ENCODE results near the gene GNAL.
A peak's percentile ranks its signal among the peaks of the same experiment; 100 is the strongest.
"Not testable (repeated sequence)": the region's sequence is repeated elsewhere in the genome, so short reads cannot be mapped to it uniquely, and the experiment has no call there.

The GNAL gene

GRCh38 chr18:11669948-11670275, 19.2 kb upstream of the GNAL start:
- no peak for DNase-seq

- no peak for DNase-seq
These were observed 17.9 kb upstream of the GNAL start for GRCh38 chr18:11671156-11671555.

GRCh38 chr18:11672198-11672597, 16.9 kb upstream of the GNAL start:
- DNase-seq = no peak

GRCh38 chr18:11672846-11673454, 16.1 kb upstream of the GNAL start:
- DNase-seq = no peak

- no peak for DNase-seq
These were observed 15.5 kb upstream of the GNAL start for GRCh38 chr18:11673560-11673959.

- no peak for DNase-seq
These were observed 14.9 kb upstream of the GNAL start for GRCh38 chr18:11674119-11674518.

- no peak for DNase-seq
These were observed 12.7 kb upstream of the GNAL start for GRCh38 chr18:11676386-11676785.

- no peak for DNase-seq
These were observed 12.2 kb upstream of the GNAL start for GRCh38 chr18:11676867-11677266.

- DNase-seq = no peak
These were observed 10.9 kb upstream of the GNAL start for GRCh38 chr18:11678211-11678610.

GRCh38 chr18:11689669-11690565, 853 bp downstream of the GNAL start:
- DNase-seq = peak; percentile 3

GRCh38 chr18:11690660-11691059, 1.6 kb downstream of the GNAL start:
- DNase-seq = not testable (repeated sequence)

GRCh38 chr18:11695736-11696135, 6.7 kb downstream of the GNAL start:
- DNase-seq = no peak

GRCh38 chr18:11696451-11696850, 7.4 kb downstream of the GNAL start:
- DNase-seq = no peak

GRCh38 chr18:11700876-11701275, 11.8 kb downstream of the GNAL start:
- DNase-seq = no peak

GRCh38 chr18:11710578-11710977, 21.5 kb downstream of the GNAL start:
- DNase-seq = no peak

- DNase-seq = no peak
These were observed 24.7 kb downstream of the GNAL start for GRCh38 chr18:11713756-11714155.

- DNase-seq = no peak
These were observed 25.3 kb downstream of the GNAL start for GRCh38 chr18:11714244-11714918.

GRCh38 chr18:11716767-11717315, 27.8 kb downstream of the GNAL start:
- DNase-seq = not testable (repeated sequence)

GRCh38 chr18:11719050-11719449, 30.0 kb downstream of the GNAL start:
- DNase-seq = no peak

- no peak for DNase-seq
These were observed 30.6 kb downstream of the GNAL start for GRCh38 chr18:11719621-11720020.

- DNase-seq = no peak
These were observed 32.7 kb downstream of the GNAL start for GRCh38 chr18:11721720-11722119.

GRCh38 chr18:11724781-11725180, 35.7 kb downstream of the GNAL start:
- DNase-seq = no peak

- no peak for DNase-seq
These were observed 37.5 kb downstream of the GNAL start for GRCh38 chr18:11726556-11726955.

- no peak for DNase-seq
These were observed 39.2 kb downstream of the GNAL start for GRCh38 chr18:11728249-11728648.
